Duodenal mucosa (tissue), 2 donors: Measurements from ENCODE around the gene SIPA1L3.

Source experiments
- H3K27ac ChIP-seq: one replicate; pipeline ENCODE4 v1.7.0; 2013; ENCODE audit warnings: low read depth, low read length
- H3K27me3 ChIP-seq, 2 donors: one replicate each; pipeline ENCODE4 v1.7.0; 2013; ENCODE audit warnings: low read length in 2 of 2, control low read depth in 1 of 2; ENCODE audit not compliant: insufficient read depth in 2 of 2, control insufficient read depth in 1 of 2
- H3K36me3 ChIP-seq, 2 donors: one replicate each; pipeline ENCODE4 v1.7.0; 2013; ENCODE audit warnings: low read length in 2 of 2, control low read depth in 1 of 2; ENCODE audit not compliant: insufficient read depth in 2 of 2, control insufficient read depth in 1 of 2
- H3K4me1 ChIP-seq, 2 donors: one replicate each; pipeline ENCODE4 v1.7.0; 2013; ENCODE audit warnings: low read length in 2 of 2, control low read depth in 1 of 2; ENCODE audit not compliant: insufficient read depth in 2 of 2, control insufficient read depth in 1 of 2
- H3K4me3 ChIP-seq, 2 donors: one replicate each; pipeline ENCODE4 v1.7.0; 2013; ENCODE audit warnings: low read length in 2 of 2, low read depth in 1 of 2
- H3K9ac ChIP-seq, 2 donors: one replicate each; pipeline ENCODE4 v1.7.0; 2013; ENCODE audit warnings: low read length in 2 of 2, low read depth in 1 of 2
- H3K9me3 ChIP-seq, 2 donors: one replicate each; pipeline ENCODE4 v1.7.0; 2013; ENCODE audit warnings: low read length in 2 of 2, control low read depth in 1 of 2; ENCODE audit not compliant: control insufficient read depth in 1 of 2

The SIPA1L3 gene

GRCh38 chr19:37941782-37942515 is 34.9 kb downstream of the SIPA1L3 start:
- H3K4me3 ChIP-seq = no peak overlapping the region
- peak overlapping the region; percentile 14 for H3K27ac ChIP-seq
- H3K9ac ChIP-seq = peak overlapping the region in 1 of 2 donors; percentile 6
- H3K9me3 ChIP-seq = no peaks in the 10 kb centered on the region
- peaks cover 43 to 47% of the 10 kb centered on the region in 2 donors for H3K4me1 ChIP-seq
- no peaks in the 10 kb centered on the region for H3K27me3 ChIP-seq
- H3K36me3 ChIP-seq = peaks cover 0 to 4% of the 10 kb centered on the region in 2 donors

DNA sequence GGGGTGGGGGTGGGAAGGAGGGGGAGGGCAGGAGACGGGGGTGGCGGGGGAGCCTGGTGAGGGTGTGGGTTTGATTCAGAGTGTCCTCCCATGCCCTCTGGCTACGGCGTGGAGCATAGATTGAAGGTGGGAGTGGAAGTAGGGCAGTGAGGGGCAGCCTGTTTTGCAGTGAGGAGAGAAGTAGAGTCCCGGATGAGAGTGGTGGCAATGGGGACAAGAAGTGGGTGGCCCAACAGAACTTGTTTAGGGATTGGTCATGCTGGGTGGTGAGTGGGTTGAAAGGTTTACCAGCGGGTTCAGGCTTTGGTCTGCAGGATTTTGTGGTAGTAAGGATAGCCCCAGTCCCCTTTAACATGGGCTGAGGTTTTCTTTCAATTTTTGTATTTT is 35.5 kb downstream of the SIPA1L3 start:
- H3K27ac ChIP-seq = no peak overlapping the region
- H3K27me3 ChIP-seq = no peaks in the 10 kb centered on the region
- H3K9me3 ChIP-seq = no peaks in the 10 kb centered on the region
- no peak overlapping the region for H3K4me3 ChIP-seq
- no peak overlapping the region for H3K9ac ChIP-seq
- H3K36me3 ChIP-seq = peaks cover 0 to 4% of the 10 kb centered on the region in 2 donors
- H3K4me1 ChIP-seq = peaks cover 41 to 44% of the 10 kb centered on the region in 2 donors

GRCh38 chr19:37943480-37943879 is 36.5 kb downstream of the SIPA1L3 start:
- no peaks in the 10 kb centered on the region for H3K9me3 ChIP-seq
- H3K27me3 ChIP-seq = no peaks in the 10 kb centered on the region
- H3K4me1 ChIP-seq = peaks cover 35 to 44% of the 10 kb centered on the region in 2 donors
- peaks cover 0 to 4% of the 10 kb centered on the region in 2 donors for H3K36me3 ChIP-seq
- peak overlapping the region in 1 of 2 donors; percentile 1 for H3K9ac ChIP-seq
- H3K27ac ChIP-seq = no peak overlapping the region
- H3K4me3 ChIP-seq = peak overlapping the region in 1 of 2 donors; percentile 36

GRCh38 chr19:37946132-37946531 is 39.1 kb downstream of the SIPA1L3 start:
- H3K4me3 ChIP-seq = no peak overlapping the region
- H3K27ac ChIP-seq = no peak overlapping the region
- H3K9ac ChIP-seq = no peak overlapping the region
- peaks cover 23 to 27% of the 10 kb centered on the region in 2 donors for H3K4me1 ChIP-seq
- H3K9me3 ChIP-seq = no peaks in the 10 kb centered on the region
- H3K27me3 ChIP-seq = no peaks in the 10 kb centered on the region
- peaks cover 0 to 3% of the 10 kb centered on the region in 2 donors for H3K36me3 ChIP-seq

GRCh38 chr19:37947778-37948177 is 40.8 kb downstream of the SIPA1L3 start:
- no peaks in the 10 kb centered on the region for H3K9me3 ChIP-seq
- peaks cover 16 to 17% of the 10 kb centered on the region in 2 donors for H3K4me1 ChIP-seq
- no peaks in the 10 kb centered on the region for H3K27me3 ChIP-seq
- no peak overlapping the region for H3K27ac ChIP-seq
- H3K9ac ChIP-seq = no peak overlapping the region
- H3K36me3 ChIP-seq = peaks cover 0 to 3% of the 10 kb centered on the region in 2 donors
- H3K4me3 ChIP-seq = no peak overlapping the region

DNA sequence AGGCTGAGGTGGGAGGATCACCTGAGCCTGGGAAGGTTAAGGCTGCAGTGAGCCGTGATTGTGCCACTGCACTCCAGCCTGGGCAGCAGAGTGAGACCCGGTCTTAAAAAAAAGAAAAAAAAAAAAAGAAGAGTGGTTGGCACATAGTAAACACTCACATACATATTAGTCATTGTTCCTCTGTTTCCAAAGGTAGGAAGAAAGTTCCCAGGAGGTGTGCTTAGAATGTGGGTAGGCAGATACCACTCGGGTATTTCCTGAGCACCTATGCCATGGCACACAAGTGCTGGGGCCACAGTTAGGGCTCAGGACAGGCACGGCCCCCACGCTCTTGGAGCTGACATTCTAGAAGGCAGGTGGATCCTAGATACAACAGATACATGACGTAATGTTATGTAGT is 41.4 kb downstream of the SIPA1L3 start:
- H3K9ac ChIP-seq = no peak overlapping the region
- no peak overlapping the region for H3K27ac ChIP-seq
- H3K36me3 ChIP-seq = peaks cover 0 to 3% of the 10 kb centered on the region in 2 donors
- no peak overlapping the region for H3K4me3 ChIP-seq
- H3K4me1 ChIP-seq = peaks cover 15 to 20% of the 10 kb centered on the region in 2 donors
- no peaks in the 10 kb centered on the region for H3K27me3 ChIP-seq
- no peaks in the 10 kb centered on the region for H3K9me3 ChIP-seq

DNA sequence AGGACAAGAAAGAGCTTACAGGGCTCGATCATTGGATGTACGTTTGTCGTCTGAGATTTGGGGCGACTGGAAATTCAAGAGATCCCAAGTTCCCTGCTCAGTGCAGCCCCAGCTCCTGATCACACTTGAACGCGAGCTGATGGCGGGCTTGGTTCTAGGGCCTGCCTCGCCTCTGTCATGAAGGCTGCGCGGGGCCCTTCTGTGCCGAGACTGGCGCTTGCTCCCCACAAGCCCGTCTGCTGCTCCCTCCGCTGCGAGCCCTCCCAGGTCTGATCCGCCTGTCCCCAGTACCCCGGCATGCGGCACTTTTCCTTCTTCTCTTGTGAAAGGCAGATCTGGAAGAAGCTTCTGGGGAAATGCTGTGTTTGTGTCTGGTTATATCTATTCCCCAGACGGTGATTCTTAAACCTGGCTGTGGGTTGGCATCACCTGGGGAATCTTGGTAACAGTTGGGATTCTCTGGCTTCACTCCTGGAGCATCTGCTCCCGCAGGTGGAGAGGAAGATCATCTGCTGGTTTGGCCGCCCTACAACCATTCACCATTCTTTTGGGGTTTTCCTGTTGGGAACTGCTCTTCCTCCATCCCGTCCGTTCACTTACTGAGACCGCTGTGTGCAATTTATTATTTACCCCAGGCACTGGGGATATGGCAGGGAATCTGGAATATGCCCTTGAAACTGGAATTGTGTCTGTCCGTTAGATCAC is 43.6 kb downstream of the SIPA1L3 start:
- H3K36me3 ChIP-seq = peaks cover 0 to 3% of the 10 kb centered on the region in 2 donors
- H3K27ac ChIP-seq = no peak overlapping the region
- no peak overlapping the region for H3K9ac ChIP-seq
- no peaks in the 10 kb centered on the region for H3K9me3 ChIP-seq
- H3K27me3 ChIP-seq = no peaks in the 10 kb centered on the region
- no peak overlapping the region for H3K4me3 ChIP-seq
- H3K4me1 ChIP-seq = peaks cover 11 to 25% of the 10 kb centered on the region in 2 donors

- H3K4me3 ChIP-seq = no peak overlapping the region
Measured at GRCh38 chr19:37951816-37952210, 44.8 kb downstream of the SIPA1L3 start.

GRCh38 chr19:37953171-37953917 is 46.3 kb downstream of the SIPA1L3 start:
- peaks cover 0 to 3% of the 10 kb centered on the region in 2 donors for H3K36me3 ChIP-seq
- no peak overlapping the region for H3K4me3 ChIP-seq
- H3K4me1 ChIP-seq = peaks cover 13 to 25% of the 10 kb centered on the region in 2 donors
- no peaks in the 10 kb centered on the region for H3K9me3 ChIP-seq
- H3K27ac ChIP-seq = no peak overlapping the region
- H3K27me3 ChIP-seq = no peaks in the 10 kb centered on the region
- H3K9ac ChIP-seq = no peak overlapping the region

More at GRCh38 chr19:37951816-37952210, 44.8 kb downstream of the SIPA1L3 start:
- peaks cover 13 to 25% of the 10 kb centered on the region in 2 donors for H3K4me1 ChIP-seq
- no peaks in the 10 kb centered on the region for H3K9me3 ChIP-seq
- H3K36me3 ChIP-seq = peaks cover 0 to 3% of the 10 kb centered on the region in 2 donors
- H3K9ac ChIP-seq = no peak overlapping the region
- no peaks in the 10 kb centered on the region for H3K27me3 ChIP-seq
- no peak overlapping the region for H3K27ac ChIP-seq

DNA sequence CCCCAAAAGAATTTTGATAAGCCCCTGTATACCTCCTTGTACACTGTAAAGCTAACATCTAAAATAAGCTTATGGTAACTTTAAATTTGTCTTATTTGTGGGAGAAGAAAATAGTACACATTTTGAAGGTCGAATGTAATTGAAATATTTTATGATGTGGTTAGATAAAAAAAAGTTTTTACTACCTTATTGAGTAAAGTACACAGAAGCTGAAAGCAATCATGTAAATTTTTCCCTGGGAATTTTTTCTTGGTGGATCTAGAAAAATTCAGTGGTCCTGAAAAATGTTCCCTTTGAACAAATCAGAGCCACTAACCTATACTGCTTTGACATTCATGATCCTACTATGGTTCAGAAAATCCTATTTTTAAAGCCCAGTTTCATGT is 46.9 kb downstream of the SIPA1L3 start:
- Histone ChIP-seq H3K4me1 (peaks cover 13 to 25% of the 10 kb centered on the region in 2 donors), H3K36me3 (peaks cover 0 to 3% of the 10 kb centered on the region in 2 donors), H3K9ac (no peak overlapping the region), H3K9me3 (no peaks in the 10 kb centered on the region), H3K27ac (no peak overlapping the region), H3K4me3 (no peak overlapping the region), H3K27me3 (no peaks in the 10 kb centered on the region)
